Measurements from ENCODE around the gene MELK. TPM values are rescaled to one million over a fixed set of nuclear protein-coding genes. Genes with fewer than 3 reads are reported as not detected.

Gene MELK
- total RNA-seq, 1 donor from 2014 or later = 2.0 TPM

DNA sequence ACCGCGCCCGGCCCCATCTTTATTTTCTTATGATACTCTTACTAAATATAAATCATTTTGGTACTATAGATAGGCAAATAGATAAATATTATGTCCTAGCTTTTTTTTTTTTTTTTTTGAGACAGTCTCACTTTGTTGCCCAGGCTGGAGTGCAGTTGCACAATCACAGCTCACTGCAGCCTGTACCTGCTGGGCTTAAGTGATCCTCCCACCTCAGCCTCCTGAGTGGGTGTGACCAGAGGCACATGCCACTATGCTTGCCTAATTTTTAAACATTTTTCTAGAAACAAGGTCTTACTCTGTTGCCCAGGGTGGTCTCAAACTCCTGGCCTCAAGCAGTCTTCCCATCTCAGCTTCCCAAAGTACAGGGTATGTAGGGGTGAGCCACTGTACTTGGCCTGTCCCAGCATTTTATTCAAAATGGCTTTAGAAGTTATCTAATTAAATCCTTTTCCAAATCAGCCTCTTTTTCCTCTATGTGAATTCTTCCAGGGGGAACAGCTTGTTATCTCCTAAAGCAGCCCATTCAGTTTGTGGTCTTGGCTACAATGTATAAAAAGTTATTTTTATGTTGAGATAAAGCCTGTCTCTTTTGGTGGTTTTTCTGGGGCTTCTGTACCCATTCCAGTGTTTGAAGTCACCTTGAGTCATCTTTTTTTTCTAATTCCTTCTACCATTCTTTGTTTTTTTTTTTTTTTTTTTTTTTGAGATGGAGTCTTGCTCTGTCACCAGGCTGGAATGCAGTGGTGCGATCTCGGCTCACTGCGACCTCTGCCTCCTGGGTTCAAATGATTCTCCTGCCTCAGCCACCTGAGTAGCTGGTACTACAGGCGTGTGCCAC, 12.1 kb downstream of the MELK start:
- DNase-seq (ENCODE audit: low spot score) = no peak

DNA sequence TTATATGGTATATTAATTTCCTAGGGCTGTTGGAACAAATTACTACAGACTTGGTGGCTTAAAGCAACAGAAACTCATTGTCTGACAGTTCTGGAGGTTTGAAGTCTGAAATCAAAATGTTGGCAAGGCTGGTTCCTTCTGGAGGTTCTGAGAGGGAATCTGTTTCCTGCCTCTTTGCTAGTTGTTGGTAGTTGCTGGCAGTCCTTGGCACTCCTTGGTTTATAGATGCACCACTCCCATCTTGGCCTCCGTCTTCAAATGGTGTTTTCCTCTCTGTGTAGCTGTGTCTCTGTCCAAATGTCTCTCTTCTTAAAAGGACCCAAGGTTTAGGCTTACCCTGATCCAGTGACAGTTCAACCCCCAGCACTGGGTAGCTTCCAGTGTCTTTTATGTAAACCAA, 17.5 kb downstream of the MELK start:
- no peak for DNase-seq (ENCODE audit: low spot score)

DNA sequence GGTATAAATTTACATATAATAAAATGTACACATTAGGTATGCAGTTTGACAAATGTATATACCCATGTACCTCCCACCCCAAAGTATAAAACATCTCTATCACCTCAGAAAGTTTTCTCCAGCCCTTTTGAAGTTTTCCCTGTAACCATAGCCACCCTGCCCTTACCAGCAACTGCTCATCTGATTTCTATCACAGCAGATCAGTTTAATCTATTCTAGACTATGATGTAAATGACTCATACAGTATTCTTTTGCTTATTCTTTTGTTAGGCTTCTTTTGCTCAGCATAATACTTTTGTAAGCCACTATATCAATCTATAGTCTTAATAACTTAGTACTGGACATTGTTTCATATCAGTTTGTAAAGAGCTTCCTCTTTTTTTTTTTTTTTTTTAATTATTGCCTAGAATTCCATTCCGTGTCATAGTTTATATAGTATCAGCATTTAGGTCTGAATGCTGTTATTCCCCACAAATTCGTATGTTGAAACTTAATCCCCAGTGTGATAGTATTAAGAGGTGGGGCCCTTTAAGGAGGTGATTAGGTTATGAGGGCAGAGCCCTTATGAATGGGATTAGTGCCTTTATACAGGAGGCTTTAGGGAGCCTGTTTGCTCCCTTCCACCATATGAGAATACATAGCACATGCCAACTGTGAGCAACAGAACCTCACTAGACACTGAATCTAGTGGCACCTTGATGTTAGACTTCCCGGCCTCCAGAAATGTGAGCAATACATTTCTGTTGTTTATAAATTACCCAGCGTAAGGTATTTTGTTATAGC, 20.3 kb downstream of the MELK start:
- DNase-seq (ENCODE audit: low spot score) = no peak

DNA sequence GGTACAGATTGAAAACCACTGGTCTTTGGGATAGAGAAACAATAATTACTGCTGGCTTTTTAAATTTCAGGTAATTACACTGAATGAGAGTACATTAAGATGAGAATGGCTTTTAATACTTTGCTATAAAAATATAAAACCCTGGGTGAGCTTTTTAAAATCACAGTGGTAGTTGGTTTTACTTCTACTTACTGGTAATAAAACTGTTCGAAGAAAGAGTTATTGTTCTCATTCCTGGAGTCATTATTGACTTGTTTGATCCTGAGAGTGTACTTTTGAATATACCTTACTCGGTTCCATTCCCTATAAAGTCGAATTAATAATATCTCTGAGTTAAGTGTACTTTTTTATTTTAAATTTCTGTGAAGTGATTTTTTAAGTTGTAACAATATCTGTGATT, 21.5 kb downstream of the MELK start:
- no peak for DNase-seq (ENCODE audit: low spot score)

DNA sequence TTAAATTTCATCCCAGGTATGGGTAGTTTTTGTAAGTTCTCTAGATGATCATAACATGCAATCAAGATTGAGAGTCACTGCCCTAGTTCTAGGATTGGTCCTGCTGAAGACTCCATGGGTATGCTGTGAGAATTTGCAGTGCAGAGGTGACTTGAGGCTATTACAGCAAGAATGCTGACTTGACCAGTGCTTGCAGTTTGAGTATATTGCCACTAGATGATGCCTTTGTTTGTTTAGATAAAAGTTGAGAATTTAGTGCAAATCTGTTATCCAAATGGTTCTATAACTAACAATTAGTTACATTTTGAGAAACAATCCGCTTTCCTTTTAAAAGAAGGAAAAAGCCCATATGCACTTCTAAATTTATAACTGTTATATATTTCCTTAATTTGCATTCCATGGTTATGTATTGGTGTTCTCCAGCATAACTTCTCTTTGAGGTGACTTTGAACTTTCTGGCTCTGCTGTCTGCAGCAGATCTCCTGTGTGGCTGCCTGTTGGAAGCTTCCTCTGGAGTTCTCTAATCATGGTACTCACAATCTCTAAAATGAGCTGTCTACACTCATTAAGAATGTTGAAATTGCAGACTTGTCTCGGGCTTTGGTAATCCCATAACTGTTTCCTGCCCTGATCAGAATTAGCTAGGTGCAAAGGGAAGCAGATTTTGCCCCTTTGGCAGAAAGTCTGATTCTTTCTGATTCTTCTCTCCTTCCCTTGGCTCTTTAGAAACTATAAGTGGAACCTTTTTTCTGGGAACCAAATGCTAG, 24.9 kb downstream of the MELK start:
- DNase-seq (ENCODE audit: low spot score) = no peak

DNA sequence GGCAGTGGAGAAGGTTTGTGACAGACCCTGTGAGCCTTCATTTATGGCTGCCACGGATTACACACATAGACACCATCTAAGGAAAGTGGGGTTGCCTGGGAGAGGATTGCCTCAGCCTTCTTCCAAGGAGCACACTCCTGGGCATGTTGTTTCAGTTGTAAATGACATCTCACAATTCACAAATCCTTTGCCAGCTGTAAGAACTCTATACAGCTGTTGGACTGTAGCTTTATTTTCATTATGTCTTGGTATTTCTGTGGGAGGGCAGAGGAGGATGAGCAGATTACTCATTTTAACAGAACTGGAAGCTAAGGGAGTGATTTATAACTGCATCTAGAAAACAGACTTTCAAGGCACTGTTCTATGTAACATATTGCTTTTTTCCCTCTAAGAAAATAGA, 25.6 kb downstream of the MELK start:
- no peak for DNase-seq (ENCODE audit: low spot score)

DNA sequence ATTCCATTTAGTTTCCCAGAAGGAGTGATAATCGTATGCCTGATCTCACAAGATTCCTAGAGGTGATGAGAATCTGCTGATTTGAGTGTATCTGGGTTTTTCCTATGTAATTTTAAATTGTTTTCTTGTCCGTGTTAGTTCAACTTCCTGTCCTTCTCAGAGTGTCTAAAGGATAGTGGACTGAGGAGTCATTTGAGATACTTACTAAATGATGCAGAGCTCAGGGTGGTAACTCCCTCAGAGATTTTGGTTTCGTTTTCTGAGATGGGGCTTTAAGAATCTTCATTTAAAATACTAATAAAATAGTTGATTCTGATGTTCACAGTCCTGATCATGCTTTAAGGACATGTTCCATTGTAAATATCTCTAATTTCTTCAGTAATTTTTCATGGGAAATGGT, 30.3 kb downstream of the MELK start:
- DNase-seq (ENCODE audit: low spot score) = no peak

DNA sequence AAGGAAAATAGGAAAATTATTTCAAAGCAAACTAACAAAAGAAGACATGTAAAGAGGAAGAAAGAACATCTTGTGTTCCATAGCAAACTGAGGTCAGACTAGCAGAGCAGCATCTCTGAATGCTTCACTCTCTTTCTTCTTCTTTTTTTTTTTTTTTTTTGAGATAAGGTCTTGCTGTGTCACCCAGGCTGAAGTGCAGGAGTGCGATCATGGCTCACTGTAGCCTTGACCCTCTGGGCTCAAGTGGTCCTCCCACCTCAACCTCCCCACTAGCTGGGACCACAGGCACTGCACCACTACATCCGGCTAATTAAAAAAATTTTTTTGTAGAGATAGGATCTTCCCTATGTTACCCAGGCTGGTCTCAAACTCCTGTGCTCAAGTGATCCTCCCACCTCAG, 36.6 kb downstream of the MELK start:
- DNase-seq (ENCODE audit: low spot score) = no peak

DNA sequence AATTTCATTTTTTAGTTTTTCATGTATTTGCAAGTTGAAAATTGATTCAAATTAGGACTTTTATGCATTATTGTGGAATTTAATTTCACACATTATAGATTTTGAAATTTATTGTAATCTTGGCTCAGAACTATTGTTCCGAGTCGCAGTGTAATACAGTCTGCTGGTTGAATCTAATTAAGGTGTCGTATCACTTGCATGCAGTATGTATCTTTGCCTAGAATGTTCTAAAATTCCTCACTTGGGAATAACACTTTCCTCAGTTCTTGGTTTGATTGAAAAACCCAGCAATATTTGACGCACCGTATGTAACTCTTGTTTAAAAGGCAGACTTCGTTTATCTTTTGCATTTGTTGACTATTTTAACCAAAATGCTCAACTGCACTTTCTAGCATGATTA, 49.4 kb downstream of the MELK start:
- DNase-seq (ENCODE audit: low spot score) = no peak

DNA sequence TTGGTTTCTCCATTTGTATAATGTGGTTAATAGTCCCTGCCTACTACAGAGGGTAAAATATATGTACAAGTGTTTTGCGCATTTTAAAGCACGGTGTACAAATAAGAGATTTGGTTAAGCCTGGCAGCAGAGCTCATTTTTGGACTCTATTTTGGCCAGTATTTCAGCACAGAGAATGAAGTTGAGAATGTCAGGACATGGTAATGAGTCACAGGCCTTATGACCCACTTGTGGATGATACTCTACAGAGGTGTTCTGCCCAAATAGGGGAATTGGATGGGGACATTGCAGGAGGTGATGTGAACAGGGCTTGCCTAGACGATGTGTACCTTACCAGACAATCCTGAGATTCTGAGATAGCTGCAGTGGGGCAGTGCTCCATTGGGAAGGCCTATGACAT, 50.6 kb downstream of the MELK start:
- no peak for DNase-seq (ENCODE audit: low spot score)

DNA sequence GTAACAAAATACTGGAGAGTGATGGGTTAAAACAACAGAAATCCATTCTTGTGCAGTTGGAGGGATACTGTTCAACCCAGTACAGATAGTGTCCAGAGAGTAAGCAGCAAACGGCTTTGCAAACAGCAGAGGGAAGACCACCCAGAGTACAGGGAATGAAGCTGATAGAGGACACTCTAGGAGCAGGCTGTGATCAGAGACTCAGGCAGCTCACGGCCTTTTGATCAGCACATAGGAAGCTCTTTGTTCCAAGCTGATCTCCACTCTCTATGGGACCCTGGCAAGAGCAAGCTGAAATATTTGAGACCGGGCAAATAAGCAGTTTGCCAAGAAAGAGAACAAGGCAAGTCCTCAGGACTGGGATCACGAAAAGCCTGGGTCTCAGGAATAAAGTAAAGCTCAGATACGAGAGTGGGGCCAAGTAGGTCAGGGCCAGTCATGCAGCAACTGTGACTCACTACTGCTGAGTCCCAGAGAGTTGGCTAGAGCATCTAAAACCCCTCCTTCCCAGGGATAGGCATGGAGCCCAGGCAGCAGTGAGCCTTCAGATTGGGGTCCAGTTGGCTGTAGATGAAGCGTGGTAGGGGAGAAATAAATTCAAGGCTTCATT, 52.4 kb downstream of the MELK start:
- DNase-seq (ENCODE audit: low spot score) = peak; percentile 33

DNA sequence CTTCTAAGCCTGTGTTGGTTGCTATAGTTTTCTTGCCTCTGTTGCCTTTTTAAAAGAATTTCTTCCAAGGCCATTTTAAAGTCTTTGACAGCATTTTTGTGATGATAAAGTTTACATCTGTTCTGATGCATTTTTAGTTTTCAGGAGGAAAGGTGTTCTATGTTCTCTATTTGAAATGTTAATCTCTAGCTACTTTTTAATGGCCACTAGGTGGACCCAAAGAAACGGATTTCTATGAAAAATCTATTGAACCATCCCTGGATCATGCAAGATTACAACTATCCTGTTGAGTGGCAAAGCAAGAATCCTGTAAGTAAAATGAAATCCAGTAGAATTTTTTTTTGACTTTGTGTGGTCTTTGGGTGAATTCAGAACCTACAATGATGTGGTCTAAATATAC, 60.2 kb downstream of the MELK start:
- no peak for DNase-seq (ENCODE audit: low spot score)

DNA sequence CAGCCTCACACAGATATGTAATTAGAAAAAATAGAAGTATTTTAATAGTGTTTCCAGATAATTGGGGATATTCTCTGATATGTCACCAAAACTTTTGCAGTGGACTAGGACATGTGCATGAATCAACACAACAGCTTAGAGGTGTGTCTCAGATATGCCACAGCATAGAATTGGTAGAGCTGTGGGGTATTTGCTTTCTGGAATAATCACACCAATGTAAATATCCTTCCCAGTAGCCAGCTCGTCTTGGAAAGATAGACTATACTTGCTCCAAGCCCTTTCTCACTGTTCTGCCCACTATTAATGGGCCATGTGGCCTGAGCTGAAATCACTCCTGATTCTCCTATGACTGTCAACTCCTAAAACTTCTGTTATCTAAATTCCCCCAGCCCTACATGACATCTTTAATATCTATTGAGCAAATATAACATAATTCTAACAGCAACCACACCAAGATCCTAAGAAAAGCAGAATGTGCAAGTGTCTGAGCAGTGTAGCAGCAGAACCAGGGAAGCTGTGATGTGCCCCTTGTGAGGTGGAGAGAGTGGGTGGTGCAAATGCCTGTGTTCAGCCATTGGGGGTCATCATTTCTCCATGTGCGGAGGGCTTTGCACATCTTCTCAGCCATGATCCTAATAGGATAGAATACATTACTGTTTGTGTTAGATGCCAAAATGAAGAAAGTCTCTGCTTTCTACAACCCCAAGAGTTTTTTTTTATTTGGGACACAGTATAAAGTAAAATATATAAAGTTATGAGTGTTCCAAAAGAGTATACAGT, 65.0 kb downstream of the MELK start:
- DNase-seq (ENCODE audit: low spot score) = no peak

DNA sequence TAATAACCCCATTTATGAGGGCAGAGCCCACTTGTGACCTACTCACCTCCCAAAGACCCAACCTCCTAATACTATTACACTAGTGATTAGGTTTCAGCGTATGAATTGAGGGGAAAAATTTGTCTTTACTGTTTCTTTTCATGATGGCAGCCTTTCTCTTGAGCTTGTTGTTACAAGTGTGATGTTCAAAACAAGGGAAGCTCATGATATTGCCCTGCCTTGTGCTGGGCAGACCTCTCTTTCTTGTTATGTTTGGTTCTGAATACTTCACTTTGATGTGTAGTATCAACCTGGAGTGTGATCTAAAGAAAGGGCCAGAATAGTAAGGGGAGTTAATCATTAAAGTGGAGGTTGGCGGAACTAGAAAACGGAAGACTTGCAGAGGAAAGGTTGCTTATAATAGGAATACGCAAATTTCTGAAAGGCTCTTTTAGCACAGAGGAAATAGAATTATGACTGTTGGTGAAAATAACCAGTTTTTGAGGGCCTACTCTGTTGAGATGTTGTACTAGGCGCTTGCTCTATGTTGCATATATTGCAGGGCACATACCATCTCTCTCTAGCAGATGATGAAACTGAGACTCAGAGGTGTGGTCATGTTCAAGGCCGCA, 68.2 kb downstream of the MELK start:
- DNase-seq (ENCODE audit: low spot score) = no peak

DNA sequence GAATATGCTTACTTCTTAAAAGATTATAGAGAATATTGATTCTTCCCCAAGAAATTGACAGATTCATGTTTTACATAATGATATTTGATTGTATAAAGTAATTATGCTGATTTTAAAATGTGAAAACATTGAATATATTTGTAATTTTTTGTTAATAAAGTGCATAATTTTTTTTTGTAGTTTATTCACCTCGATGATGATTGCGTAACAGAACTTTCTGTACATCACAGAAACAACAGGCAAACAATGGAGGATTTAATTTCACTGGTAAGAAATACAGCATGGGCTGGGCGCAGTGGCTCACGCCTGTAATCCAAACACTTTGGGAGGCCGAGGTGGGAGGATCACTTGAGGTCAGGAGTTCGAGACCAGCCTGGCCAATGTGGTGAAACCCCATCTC, 70.1 kb downstream of the MELK start:
- DNase-seq (ENCODE audit: low spot score) = no peak

DNA sequence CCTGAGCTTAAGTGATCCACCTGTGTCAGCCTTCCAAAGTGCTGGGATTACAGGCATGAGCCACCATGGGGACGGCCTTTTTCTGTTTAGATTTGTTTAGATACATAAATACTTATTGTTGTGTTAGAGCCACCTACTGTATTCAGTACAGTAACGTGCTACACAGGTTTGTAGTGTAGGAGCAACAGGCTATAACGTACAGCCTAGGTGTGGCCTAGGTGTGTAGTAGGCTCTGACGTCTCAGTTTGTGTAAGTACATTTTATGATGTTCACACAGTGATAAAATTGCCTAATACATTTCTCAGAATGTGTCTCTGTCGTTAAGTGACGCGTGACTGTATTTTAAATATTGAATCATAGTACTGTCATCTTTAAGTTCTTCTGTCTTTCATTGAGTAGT, 84.1 kb downstream of the MELK start:
- no peak for DNase-seq (ENCODE audit: low spot score)

DNA sequence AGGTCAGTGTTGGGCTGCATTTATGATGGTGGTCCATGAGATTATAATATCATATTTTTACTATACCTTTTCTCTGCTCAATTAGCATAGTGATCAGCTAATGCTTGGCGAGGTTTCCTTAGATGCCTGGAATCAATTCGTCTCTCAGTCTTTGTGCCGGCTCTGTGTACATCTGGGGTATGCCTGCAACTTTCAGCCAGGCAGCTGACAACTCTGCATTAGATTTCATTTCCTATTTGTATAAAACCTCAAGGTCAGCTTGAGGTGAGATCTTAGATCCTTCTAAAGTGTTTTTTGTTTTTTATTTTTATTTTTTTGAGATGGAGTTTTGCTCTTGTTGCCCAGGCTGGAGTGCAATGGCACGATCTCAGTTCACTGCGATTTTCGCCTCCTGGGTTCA, 86.8 kb downstream of the MELK start:
- no peak for DNase-seq (ENCODE audit: low spot score)

DNA sequence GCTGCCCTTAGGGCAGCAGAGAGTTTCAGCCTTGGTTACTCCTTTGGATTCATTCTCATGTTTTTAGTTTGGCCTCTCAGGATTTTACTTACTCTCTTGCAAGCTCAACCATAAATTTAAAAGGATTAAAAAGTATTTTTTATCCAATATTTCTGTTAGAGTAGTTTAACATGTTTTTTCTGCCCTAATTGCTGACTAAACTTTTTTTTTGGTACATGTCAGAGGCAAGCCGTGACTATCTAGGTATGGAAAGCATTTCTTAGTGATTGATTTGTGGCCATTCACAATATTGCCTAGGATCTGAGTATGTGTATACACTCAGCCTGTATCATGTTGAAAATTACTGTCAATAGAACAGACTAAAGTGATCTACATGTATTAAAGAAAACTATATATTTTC, 92.1 kb downstream of the MELK start:
- no peak for DNase-seq (ENCODE audit: low spot score)

DNA sequence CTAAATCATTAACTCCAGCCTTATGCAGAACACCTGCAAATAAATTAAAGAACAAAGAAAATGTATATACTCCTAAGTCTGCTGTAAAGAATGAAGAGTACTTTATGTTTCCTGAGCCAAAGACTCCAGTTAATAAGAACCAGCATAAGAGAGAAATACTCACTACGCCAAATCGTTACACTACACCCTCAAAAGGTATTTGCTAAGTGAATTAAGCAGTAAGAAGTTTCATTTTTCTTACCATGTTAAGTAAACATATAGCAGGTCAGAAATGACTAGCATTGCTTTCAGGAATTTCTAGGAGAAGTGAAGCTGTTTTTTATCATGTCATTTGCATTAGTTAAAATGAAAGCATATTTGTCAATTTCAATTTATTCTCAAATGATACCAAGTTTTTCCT, 92.7 kb downstream of the MELK start:
- DNase-seq (ENCODE audit: low spot score) = no peak

DNA sequence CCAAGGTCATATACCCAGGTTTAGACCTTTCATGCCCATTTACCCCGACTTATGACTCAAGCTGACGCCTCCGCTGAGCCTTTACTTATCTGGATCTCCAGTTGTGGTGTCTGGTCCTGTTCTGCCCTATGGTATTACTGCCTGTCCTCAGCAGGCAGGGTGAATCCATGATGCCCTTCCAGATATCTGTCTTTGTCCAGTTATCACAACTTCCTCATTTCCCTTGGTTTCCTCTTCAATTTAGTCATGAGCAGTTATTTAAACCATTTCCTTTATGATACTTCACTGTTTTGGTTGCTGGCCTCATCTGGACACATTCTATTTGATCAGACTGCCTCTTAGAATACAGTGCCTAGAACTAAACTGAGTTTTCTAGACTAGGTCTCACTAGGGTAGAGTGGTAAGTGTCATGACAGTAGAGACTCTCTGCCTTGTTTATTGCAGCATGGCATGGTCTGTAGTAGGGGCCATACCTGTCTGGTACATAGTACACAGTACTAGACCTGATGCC, 93.3 kb downstream of the MELK start:
- DNase-seq (ENCODE audit: low spot score) = no peak

DNA sequence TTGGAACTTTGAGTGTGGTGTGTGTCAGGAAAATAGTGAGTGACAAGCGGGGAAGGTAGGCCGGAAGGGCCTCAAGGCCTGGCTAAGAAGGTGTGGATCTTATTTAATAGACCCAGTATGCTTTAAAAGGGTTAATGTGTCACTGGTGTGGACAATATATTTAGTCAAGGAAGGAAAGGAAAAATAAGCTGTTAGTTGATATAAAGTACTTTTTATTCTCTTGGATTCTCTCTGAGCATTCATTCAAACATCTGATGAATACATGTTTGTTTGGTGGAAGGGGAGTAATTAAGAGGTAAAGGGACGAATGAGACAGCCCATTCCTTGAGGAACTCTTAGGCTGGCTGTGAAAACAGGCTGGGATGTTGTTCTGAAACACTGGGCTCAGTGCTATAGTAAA, 98.9 kb downstream of the MELK start:
- DNase-seq (ENCODE audit: low spot score) = no peak

Measured in mucosa of gallbladder (tissue), 1 donor.